ENCODE results near the gene UNC13D.

DNA sequence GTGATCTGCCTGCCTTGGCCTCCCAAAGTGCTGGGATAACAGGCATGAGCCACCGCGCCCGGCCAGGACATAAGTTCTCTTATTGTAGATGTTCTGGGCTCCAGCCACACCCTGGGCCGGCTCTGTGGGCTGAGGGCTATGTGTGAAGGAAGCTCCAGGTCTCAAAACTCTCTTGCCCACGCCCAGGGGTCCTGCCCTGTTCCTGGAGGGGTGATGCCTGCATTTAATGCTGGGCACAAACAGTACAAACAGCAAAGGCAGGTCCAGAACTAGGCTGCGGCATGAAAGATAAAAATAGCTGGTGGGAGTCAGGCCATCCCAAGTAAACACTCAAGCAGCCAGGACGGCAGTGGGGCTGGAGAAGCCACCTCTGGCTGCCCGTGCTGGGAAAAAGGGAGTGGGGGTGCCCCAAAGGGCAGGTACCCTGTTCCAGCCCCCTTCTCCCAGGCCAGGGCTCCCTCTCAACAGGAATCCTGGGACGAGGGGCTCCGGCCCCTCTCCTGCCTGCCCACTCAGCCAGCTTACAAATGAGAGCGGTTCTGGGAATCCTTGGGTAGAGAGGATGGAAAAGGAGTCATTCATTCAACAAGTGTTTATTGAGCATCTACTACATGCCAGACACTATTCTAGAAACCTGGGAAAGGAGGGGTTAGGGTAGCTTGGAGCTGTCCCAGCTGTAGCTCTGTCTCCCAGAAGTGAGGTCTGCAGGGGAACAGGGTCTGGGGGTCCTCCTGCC, 29.6 kb upstream of the UNC13D start:
- no peak for TF ChIP-seq YY1 (tag by site-specific recombination; IDR thresholded peaks at IDR 0.05)
- TF ChIP-seq, protein P1, sequence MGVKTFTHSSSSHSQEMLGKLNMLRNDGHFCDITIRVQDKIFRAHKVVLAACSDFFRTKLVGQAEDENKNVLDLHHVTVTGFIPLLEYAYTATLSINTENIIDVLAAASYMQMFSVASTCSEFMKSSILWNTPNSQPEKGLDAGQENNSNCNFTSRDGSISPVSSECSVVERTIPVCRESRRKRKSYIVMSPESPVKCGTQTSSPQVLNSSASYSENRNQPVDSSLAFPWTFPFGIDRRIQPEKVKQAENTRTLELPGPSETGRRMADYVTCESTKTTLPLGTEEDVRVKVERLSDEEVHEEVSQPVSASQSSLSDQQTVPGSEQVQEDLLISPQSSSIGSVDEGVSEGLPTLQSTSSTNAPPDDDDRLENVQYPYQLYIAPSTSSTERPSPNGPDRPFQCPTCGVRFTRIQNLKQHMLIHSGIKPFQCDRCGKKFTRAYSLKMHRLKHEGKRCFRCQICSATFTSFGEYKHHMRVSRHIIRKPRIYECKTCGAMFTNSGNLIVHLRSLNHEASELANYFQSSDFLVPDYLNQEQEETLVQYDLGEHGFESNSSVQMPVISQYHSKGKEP (tag by site-specific recombination; IDR thresholded peaks at IDR 0.05) = no peak
- TF ChIP-seq, protein P2, sequence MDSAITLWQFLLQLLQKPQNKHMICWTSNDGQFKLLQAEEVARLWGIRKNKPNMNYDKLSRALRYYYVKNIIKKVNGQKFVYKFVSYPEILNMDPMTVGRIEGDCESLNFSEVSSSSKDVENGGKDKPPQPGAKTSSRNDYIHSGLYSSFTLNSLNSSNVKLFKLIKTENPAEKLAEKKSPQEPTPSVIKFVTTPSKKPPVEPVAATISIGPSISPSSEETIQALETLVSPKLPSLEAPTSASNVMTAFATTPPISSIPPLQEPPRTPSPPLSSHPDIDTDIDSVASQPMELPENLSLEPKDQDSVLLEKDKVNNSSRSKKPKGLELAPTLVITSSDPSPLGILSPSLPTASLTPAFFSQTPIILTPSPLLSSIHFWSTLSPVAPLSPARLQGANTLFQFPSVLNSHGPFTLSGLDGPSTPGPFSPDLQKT (IDR thresholded peaks at IDR 0.05; ENCODE audit: borderline replicate concordance, low read depth, low read length) = no peak

Measured in HEK293 (cell line).